Esophagus muscularis mucosa (tissue), 4 donors: ENCODE results near the gene EHD1. TPM values are rescaled to one million over a fixed set of nuclear protein-coding genes. Genes with fewer than 3 reads are reported as not detected.

Experiments
- DNase-seq: peaks from one replicate; pipeline ENCODE4 v3.0.0-alpha.2; 2017; ENCODE audit errors: extremely low spot score
- H3K27ac ChIP-seq, 4 donors: fragments of 200-600 bp; sonication (generic); replicated peaks in 1 of 4; 1 replicate in 3 of 4; 2 replicates in 1 of 4; pipeline ENCODE4 v1.5.1; 2016 to 2019; ENCODE audit warnings: mild to moderate bottlenecking in 1 of 4
- H3K27me3 ChIP-seq, 4 donors: fragments of 200-600 bp; sonication (generic); one replicate each; pipeline versions ENCODE4 v1.5.1 to v1.6.0; 2016 to 2019
- H3K36me3 ChIP-seq, 4 donors: fragments of 200-600 bp; sonication (generic); one replicate each; pipeline ENCODE4 v1.5.1; 2016 to 2019
- H3K4me1 ChIP-seq, 4 donors: fragments of 200-600 bp; sonication (generic); one replicate each; pipeline ENCODE4 v1.5.1; 2016 to 2019
- H3K4me3 ChIP-seq, 4 donors: fragments of 200-600 bp; sonication (generic); 1 replicate in 2 of 4; 2 replicates in 2 of 4; pipeline ENCODE4 v1.5.1; 2016 to 2019; ENCODE audit warnings: mild to moderate bottlenecking in 4 of 4, moderate library complexity in 1 of 4
- H3K9me3 ChIP-seq, 4 donors: fragments of 200-600 bp; sonication (generic); 1 replicate in 3 of 4; 2 replicates in 1 of 4; pipeline ENCODE4 v1.5.1; 2016 to 2019
- EP300 ChIP-seq: sonication (generic); formaldehyde crosslinking; IDR thresholded peaks from one replicate; pipeline ENCODE4 v1.6.1; 2017; ENCODE audit warnings: antibody characterized with exemption
- POLR2A ChIP-seq: fragments of 450-650 bp; IDR thresholded peaks from one replicate; pipeline ENCODE4 v1.6.1; 2017; ENCODE audit warnings: antibody characterized with exemption, moderate library complexity, mild to moderate bottlenecking, low read depth
- POLR2AphosphoS5 ChIP-seq, 2 donors: sonication (generic); formaldehyde crosslinking; IDR thresholded peaks; one replicate each; pipeline ENCODE4 v1.6.1; 2017; ENCODE audit warnings: antibody characterized with exemption in 2 of 2
- WGBS: methylation state at CpG from one replicate; pipeline ENCODE4 v1.1.5; 2018; 5-methylcytosine and 5-hydroxymethylcytosine counted together
- intact Hi-C: fragments of 100-400 bp; cut with DNase I; formaldehyde crosslinking; loops from one replicate; pipeline ENCODE4 v1.15.1; 2023
- total RNA-seq, 4 donors: library from RNA; depleted of rRNA; stranded (reverse); fragments of >200 nt; gene quantifications; one replicate each; pipeline versions ENCODE4 v1.1.0 to v1.2.1, GENCODE V29; 2016
- TF ChIP-seq, protein P1 (sequence below), 3 experiments: fragments of 200-600 bp in 2 of 3; fragments of 450-650 bp in 1 of 3; sonication (generic) in 2 of 3; IDR thresholded peaks; one replicate each; pipeline ENCODE4 v1.5.1; 2017 to 2019; ENCODE audit warnings: antibody characterized with exemption in 3 of 3, mild to moderate bottlenecking in 2 of 3, moderate library complexity in 1 of 3

The EHD1 gene
- total RNA-seq, 4 donors from 2014 or later: 57.0 to 193 (median 104) TPM

DNA sequence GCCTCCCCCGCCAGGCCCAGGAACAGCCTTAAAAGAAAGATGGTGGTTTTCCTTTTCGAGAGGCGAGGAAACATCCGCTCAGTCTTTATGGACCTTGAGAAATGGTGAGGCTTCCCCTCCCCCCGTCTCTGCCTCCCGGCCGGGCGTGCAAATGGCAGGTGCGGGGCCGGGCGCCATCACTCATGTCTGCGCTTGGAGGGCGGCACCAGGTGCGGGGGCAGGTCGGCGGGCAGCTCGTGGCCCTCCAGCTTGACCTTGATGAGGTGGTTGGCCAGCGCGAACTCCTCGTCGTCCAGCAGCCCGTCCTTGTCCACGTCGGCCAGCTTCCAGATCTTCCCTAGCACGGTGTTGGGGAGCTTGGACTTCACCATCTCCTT lies 24.3 kb downstream of the EHD1 start:
- intact Hi-C loops: no loop called here

DNA sequence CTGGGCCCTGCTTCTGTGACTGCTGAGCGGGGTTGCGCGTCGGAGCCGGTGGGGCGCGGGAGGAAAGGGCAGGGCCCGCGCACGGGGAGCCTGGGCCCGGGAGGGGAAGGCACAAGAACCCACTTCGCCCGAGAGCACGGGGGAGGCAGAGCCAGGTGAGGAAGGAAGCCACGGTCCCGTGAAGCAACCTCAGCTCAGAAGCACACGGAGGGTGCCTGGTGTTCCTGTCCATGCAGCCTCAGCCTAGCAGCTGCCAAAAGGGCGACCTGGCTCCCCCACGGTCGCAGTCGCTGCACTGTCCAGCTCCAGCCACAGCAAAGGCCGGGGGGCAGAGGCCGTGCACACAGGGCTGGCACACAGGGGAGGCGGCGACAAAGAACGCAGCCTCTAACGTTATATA lies 24.7 kb downstream of the EHD1 start:
- TF ChIP-seq EP300: no peak
- no peak for TF ChIP-seq POLR2AphosphoS5 (IDR thresholded peaks at IDR 0.05)
- H3K27me3 ChIP-seq: no peaks in the 10 kb centered on the region
- H3K36me3 ChIP-seq: peaks cover 15 to 40% (median 37%) of the 10 kb centered on the region in 4 donors
- WGBS: 86% methylated on average over 26 of the region's 27 CpGs
- H3K27ac ChIP-seq: peak overlapping the region; percentile 93 to 98 (median 94)
- no peak overlapping the region for H3K4me3 ChIP-seq
- H3K9me3 ChIP-seq: no peaks in the 10 kb centered on the region
- intact Hi-C loops: no loop called here
- H3K4me1 ChIP-seq: peaks cover 90 to 100% (median 99%) of the 10 kb centered on the region in 4 donors
- DNase-seq: no peak

More for the DNA sequence above, 24.3 kb downstream of the EHD1 start:
- H3K4me3 ChIP-seq: no peak overlapping the region
- peaks cover 19 to 44% (median 42%) of the 10 kb centered on the region in 4 donors for H3K36me3 ChIP-seq
- H3K9me3 ChIP-seq: no peaks in the 10 kb centered on the region
- TF ChIP-seq EP300 (no peak), POLR2A (no peak)
- TF ChIP-seq, protein P1, sequence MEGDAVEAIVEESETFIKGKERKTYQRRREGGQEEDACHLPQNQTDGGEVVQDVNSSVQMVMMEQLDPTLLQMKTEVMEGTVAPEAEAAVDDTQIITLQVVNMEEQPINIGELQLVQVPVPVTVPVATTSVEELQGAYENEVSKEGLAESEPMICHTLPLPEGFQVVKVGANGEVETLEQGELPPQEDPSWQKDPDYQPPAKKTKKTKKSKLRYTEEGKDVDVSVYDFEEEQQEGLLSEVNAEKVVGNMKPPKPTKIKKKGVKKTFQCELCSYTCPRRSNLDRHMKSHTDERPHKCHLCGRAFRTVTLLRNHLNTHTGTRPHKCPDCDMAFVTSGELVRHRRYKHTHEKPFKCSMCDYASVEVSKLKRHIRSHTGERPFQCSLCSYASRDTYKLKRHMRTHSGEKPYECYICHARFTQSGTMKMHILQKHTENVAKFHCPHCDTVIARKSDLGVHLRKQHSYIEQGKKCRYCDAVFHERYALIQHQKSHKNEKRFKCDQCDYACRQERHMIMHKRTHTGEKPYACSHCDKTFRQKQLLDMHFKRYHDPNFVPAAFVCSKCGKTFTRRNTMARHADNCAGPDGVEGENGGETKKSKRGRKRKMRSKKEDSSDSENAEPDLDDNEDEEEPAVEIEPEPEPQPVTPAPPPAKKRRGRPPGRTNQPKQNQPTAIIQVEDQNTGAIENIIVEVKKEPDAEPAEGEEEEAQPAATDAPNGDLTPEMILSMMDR (IDR thresholded peaks at IDR 0.05): no peak
- H3K4me1 ChIP-seq: peaks cover 90 to 100% (median 99%) of the 10 kb centered on the region in 4 donors
- no peaks in the 10 kb centered on the region for H3K27me3 ChIP-seq
- DNase-seq: no peak
- WGBS: 91% methylated on average over 8 of the region's 25 CpGs
- peak overlapping the region; percentile 93 to 98 (median 94) for H3K27ac ChIP-seq

DNA sequence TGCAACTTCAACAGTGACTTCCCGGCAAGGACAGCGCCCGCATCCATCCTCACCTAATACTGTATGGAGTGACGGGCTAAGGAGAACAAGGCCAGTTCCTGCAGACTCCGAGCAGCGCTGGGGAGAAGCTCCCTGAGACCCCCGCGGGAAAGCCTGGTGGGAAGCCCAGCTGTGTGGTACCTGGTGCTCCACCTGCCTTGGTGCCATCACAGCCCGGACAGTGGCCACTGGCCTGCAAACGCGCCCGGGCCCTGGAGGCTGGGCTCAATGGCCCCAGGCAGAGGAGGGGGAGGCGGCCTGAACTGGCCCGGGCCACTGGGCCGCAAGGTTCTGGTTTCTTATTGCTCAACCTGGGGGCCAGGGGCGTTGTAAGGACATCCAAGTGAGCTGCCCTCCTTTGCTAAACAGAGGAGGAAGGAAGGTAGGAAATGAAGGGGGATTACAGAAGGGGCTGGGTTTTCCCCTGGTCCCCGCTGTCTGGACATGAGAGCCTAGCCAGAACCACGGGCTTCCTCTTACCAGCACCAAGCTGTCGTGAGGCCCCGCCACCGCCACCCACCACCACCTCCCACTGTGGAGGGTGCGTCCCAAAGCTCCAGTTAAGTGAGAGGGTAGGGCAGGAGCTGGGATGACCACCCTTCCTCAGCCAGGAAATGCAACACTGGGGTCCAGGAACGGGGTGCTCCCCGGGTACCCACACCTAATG lies 25.5 kb downstream of the EHD1 start:
- Histone ChIP-seq H3K36me3 (peaks cover 10 to 35% (median 30%) of the 10 kb centered on the region in 4 donors), H3K9me3 (no peaks in the 10 kb centered on the region), H3K4me1 (peaks cover 90 to 100% (median 95%) of the 10 kb centered on the region in 4 donors), H3K4me3 (no peak overlapping the region), H3K27ac (peak overlapping the region; percentile 93 to 98 (median 94)), H3K27me3 (no peaks in the 10 kb centered on the region)
- no peak for DNase-seq
- TF ChIP-seq POLR2AphosphoS5 (IDR thresholded peaks at IDR 0.05) (no peak), EP300 (no peak), POLR2A (no peak)
- TF ChIP-seq, protein P1 (IDR thresholded peaks at IDR 0.05): no peak
- WGBS: 83% methylated on average over 8 of the region's 24 CpGs
- intact Hi-C loops: no loop called here

DNA sequence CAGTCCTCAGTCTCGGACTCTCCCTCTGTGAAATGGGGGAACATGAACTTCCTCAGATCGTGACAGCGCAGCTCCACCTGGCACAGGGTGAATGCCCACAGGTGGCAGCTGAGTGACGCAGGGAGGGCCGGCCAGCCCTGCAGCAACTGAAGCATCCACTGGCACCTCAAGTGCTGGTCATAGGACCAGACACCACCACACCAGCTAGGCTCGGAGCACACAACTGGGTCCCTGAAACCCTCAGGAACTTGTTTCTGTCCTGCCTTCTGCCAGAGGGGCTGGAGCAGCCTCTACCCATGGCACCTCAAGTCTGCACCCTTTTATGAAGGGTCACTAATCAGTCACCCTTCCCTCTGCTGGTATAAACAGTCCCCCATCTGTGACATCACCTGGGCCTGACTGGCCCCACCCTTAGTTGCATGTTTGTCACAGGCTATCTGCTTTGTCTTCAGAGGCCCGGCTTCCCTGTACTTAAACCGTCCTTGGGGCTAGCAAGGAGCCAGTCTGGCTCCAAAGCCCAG lies 26.5 kb downstream of the EHD1 start:
- Histone ChIP-seq H3K27me3 (no peaks in the 10 kb centered on the region), H3K9me3 (no peaks in the 10 kb centered on the region), H3K4me1 (peaks cover 85 to 100% (median 92%) of the 10 kb centered on the region in 4 donors), H3K4me3 (no peak overlapping the region), H3K27ac (peak overlapping the region; percentile 93 to 98 (median 94)), H3K36me3 (peaks cover 10 to 28% (median 22%) of the 10 kb centered on the region in 4 donors)
- TF ChIP-seq EP300 (no peak), POLR2A (no peak), POLR2AphosphoS5 (IDR thresholded peaks at IDR 0.05) (no peak)
- TF ChIP-seq, protein P1 (IDR thresholded peaks at IDR 0.05): no peak
- intact Hi-C loops: no loop called here
- DNase-seq: no peak
- WGBS: 78% methylated on average over 6 of the region's 8 CpGs

DNA sequence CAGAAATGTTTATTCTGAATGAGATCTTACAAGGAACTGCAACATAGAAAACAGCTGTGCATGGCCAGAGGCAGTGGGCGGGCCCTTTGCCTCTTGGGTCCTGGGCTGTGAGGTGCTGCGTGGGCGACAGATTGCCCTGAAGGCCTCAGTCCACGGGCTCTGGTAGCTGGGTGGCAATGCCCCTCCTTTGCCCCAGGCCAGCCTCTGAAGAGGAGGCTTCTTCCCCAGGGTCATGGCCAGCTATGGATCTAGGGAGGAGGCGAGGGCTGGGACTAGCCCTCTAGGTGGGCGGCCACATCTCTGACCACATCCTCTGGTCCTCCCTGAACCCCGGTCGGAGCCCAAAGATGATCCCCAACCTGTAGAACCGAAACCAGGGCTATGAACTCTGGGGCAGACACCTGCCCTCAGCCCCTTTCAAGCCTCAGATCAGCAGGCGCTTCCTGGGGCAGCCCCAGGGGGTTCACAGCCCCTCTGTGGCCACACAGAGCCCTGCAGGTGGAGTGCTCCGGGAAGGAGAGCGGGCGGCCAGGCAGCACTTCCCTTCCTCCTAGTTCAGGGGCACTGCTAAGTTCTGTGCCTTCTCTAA lies 27.3 kb downstream of the EHD1 start:
- no peak overlapping the region for H3K4me3 ChIP-seq
- peaks cover 77 to 91% (median 84%) of the 10 kb centered on the region in 4 donors for H3K4me1 ChIP-seq
- WGBS: 57% methylated on average over 9 of the region's 13 CpGs
- H3K9me3 ChIP-seq: no peaks in the 10 kb centered on the region
- no peak for DNase-seq
- TF ChIP-seq, protein P1 (IDR thresholded peaks at IDR 0.05): no peak
- TF ChIP-seq POLR2A (no peak), EP300 (no peak), POLR2AphosphoS5 (IDR thresholded peaks at IDR 0.05) (no peak)
- intact Hi-C loops: no loop called here
- H3K27me3 ChIP-seq: no peaks in the 10 kb centered on the region
- peak overlapping the region; percentile 93 to 98 (median 94) for H3K27ac ChIP-seq
- peaks cover 10 to 28% (median 22%) of the 10 kb centered on the region in 4 donors for H3K36me3 ChIP-seq
